Cerebellar cortex (tissue), 1 donor: ENCODE measurements around the gene SLC26A11.

Experiments
- DNase-seq: peaks from one replicate; pipeline ENCODE4 v3.0.0-alpha.2; 2015; ENCODE audit warnings: low spot score

Gene SLC26A11

GRCh38 chr17:80220054-80220735 lies at the start of gene SLC26A11, which contains the start of gene SGSH:
SLC26A11 (plus strand) TSS chr17:80220427; CDS start chr17:80221561, 1,134 bp downstream.
SGSH (minus strand) TSS chr17:80220333; CDS start chr17:80220313, 20 bp downstream.
- DNase-seq, result peak; percentile 42

- no peak for DNase-seq
These were observed 48.5 kb upstream of the SLC26A11 start for GRCh38 chr17:80171681-80172080.

GRCh38 chr17:80173126-80173525 lies 47.1 kb upstream of the SLC26A11 start:
- no peak for DNase-seq

GRCh38 chr17:80173916-80174315 lies 46.3 kb upstream of the SLC26A11 start:
- no peak for DNase-seq

- no peak for DNase-seq
These were observed 43.5 kb upstream of the SLC26A11 start for GRCh38 chr17:80176757-80177156.

GRCh38 chr17:80177986-80178595 lies 42.1 kb upstream of the SLC26A11 start:
- no peak for DNase-seq

GRCh38 chr17:80180192-80180591 lies 40.0 kb upstream of the SLC26A11 start:
- DNase-seq, result no peak

- DNase-seq, result no peak
These were observed 38.8 kb upstream of the SLC26A11 start for GRCh38 chr17:80181431-80181830.

- DNase-seq, result no peak
These were observed 37.9 kb upstream of the SLC26A11 start for GRCh38 chr17:80182118-80182844.

- no peak for DNase-seq
These were observed 37.4 kb upstream of the SLC26A11 start for GRCh38 chr17:80182845-80183223.

- no peak for DNase-seq
These were observed 36.4 kb upstream of the SLC26A11 start for GRCh38 chr17:80183581-80184422.

GRCh38 chr17:80184423-80184714 lies 35.9 kb upstream of the SLC26A11 start:
- DNase-seq, result no peak

GRCh38 chr17:80185968-80186367 lies 34.3 kb upstream of the SLC26A11 start:
- no peak for DNase-seq

GRCh38 chr17:80187090-80187489 lies 33.1 kb upstream of the SLC26A11 start:
- no peak for DNase-seq

- DNase-seq, result no peak
These were observed 32.7 kb upstream of the SLC26A11 start for GRCh38 chr17:80187515-80187941.

GRCh38 chr17:80189611-80190010 lies 30.6 kb upstream of the SLC26A11 start:
- DNase-seq, result no peak

- DNase-seq, result no peak
These were observed 29.5 kb upstream of the SLC26A11 start for GRCh38 chr17:80190716-80191115.

- DNase-seq, result no peak
These were observed 29.0 kb upstream of the SLC26A11 start for GRCh38 chr17:80191192-80191591.

GRCh38 chr17:80191865-80192661 lies 28.2 kb upstream of the SLC26A11 start:
- peak; percentile 64 for DNase-seq

- DNase-seq, result no peak
These were observed 25.1 kb upstream of the SLC26A11 start for GRCh38 chr17:80195141-80195540.
